NT2/D1 (cell line): ENCODE measurements around the gene ACOXL.

ENCODE experiments used
- DNase-seq: peaks from one replicate; pipeline ENCODE4 v3.0.0-alpha.2; 2011; ENCODE audit warnings: low read depth, low spot score
- H3K27me3 ChIP-seq: 2 replicates; pipeline ENCODE4 v1.6.0; 2011; ENCODE audit warnings: mild to moderate bottlenecking; ENCODE audit not compliant: insufficient read length, insufficient read depth
- H3K36me3 ChIP-seq: 2 replicates; pipeline ENCODE4 v1.6.1; 2011; ENCODE audit warnings: mild to moderate bottlenecking, low read length, mixed read lengths; ENCODE audit not compliant: insufficient read depth, insufficient read length
- H3K4me1 ChIP-seq: 2 replicates; pipeline ENCODE4 v1.5.1; 2011; ENCODE audit not compliant: insufficient read depth, insufficient read length
- H3K4me3 ChIP-seq: 2 replicates; pipeline ENCODE4 v1.5.1; 2011; ENCODE audit warnings: low read depth; ENCODE audit not compliant: insufficient read length
- H3K9ac ChIP-seq: 2 replicates; pipeline ENCODE4 v1.6.0; 2011; ENCODE audit warnings: low read depth; ENCODE audit not compliant: insufficient read length
- H3K9me3 ChIP-seq: 2 replicates; pipeline ENCODE4 v1.5.1; 2011; ENCODE audit warnings: mild to moderate bottlenecking, low read length; ENCODE audit not compliant: insufficient read depth
- SUZ12 ChIP-seq: IDR thresholded peaks from 2 replicates; pipeline ENCODE4 v1.6.1; 2011; ENCODE audit not compliant: insufficient read length, insufficient read depth; ENCODE audit errors: extremely low read depth
- YY1 ChIP-seq: IDR thresholded peaks from 2 replicates; pipeline ENCODE4 v1.6.1; 2011; ENCODE audit not compliant: insufficient read length, insufficient read depth
- ZNF274 ChIP-seq: IDR thresholded peaks from 2 replicates; pipeline ENCODE4 v1.6.1; 2011; ENCODE audit warnings: mild to moderate bottlenecking, low read depth, low read length

The ACOXL gene

GRCh38 chr2:110741491-110741980 lies 9.2 kb downstream of the ACOXL start:
- no peak for TF ChIP-seq YY1
- H3K9me3 ChIP-seq = peaks cover 12% of the 10 kb centered on the region; the same call in 1 of the 2 replicates
- no peaks in the 10 kb centered on the region for H3K27me3 ChIP-seq
- no peak for DNase-seq
- no peak overlapping the region for H3K4me3 ChIP-seq
- H3K36me3 ChIP-seq = no peaks in the 10 kb centered on the region
- peaks cover 6% of the 10 kb centered on the region for H3K4me1 ChIP-seq
- no peak overlapping the region for H3K9ac ChIP-seq

GRCh38 chr2:110742412-110742811 lies 10.0 kb downstream of the ACOXL start:
- no peaks in the 10 kb centered on the region for H3K27me3 ChIP-seq
- DNase-seq = no peak
- H3K4me3 ChIP-seq = no peak overlapping the region
- no peak overlapping the region for H3K9ac ChIP-seq
- peaks cover 8% of the 10 kb centered on the region for H3K4me1 ChIP-seq
- TF ChIP-seq SUZ12 = no peak
- TF ChIP-seq ZNF274 = no peak
- TF ChIP-seq YY1 = no peak
- H3K36me3 ChIP-seq = no peaks in the 10 kb centered on the region
- H3K9me3 ChIP-seq = peaks cover 12% of the 10 kb centered on the region; the same call in 1 of the 2 replicates

- DNase-seq = no peak
- H3K27me3 ChIP-seq = no peaks in the 10 kb centered on the region
- no peak for TF ChIP-seq SUZ12
- no peak for TF ChIP-seq ZNF274
- no peak for TF ChIP-seq YY1
- H3K9ac ChIP-seq = no peak overlapping the region
- H3K4me1 ChIP-seq = peaks cover 5% of the 10 kb centered on the region
- H3K36me3 ChIP-seq = no peaks in the 10 kb centered on the region
- peaks cover 12% of the 10 kb centered on the region; the same call in 1 of the 2 replicates for H3K9me3 ChIP-seq
- no peak overlapping the region for H3K4me3 ChIP-seq
These were observed 11.2 kb downstream of the ACOXL start for GRCh38 chr2:110743600-110743999.

GRCh38 chr2:110744429-110744828 lies 12.1 kb downstream of the ACOXL start:
- H3K4me3 ChIP-seq = no peak overlapping the region
- TF ChIP-seq SUZ12 (no peak), ZNF274 (no peak), YY1 (no peak)
- DNase-seq = no peak
- H3K36me3 ChIP-seq = no peaks in the 10 kb centered on the region
- no peak overlapping the region for H3K9ac ChIP-seq
- H3K27me3 ChIP-seq = no peaks in the 10 kb centered on the region
- peaks cover 12% of the 10 kb centered on the region; the same call in 1 of the 2 replicates for H3K9me3 ChIP-seq
- peaks cover 5% of the 10 kb centered on the region for H3K4me1 ChIP-seq

- Histone ChIP-seq H3K4me1 (peaks cover 5% of the 10 kb centered on the region), H3K36me3 (no peaks in the 10 kb centered on the region), H3K4me3 (no peak overlapping the region), H3K9ac (no peak overlapping the region), H3K9me3 (peaks cover 12% of the 10 kb centered on the region; the same call in 1 of the 2 replicates), H3K27me3 (no peaks in the 10 kb centered on the region)
- no peak for TF ChIP-seq YY1
- no peak for TF ChIP-seq ZNF274
- TF ChIP-seq SUZ12 = no peak
- no peak for DNase-seq
These were observed 12.7 kb downstream of the ACOXL start for GRCh38 chr2:110745048-110745447.

- no peak overlapping the region for H3K4me3 ChIP-seq
- peaks cover 5% of the 10 kb centered on the region for H3K4me1 ChIP-seq
- DNase-seq = no peak
- no peaks in the 10 kb centered on the region for H3K27me3 ChIP-seq
- no peaks in the 10 kb centered on the region for H3K36me3 ChIP-seq
- H3K9me3 ChIP-seq = peaks cover 12% of the 10 kb centered on the region; the same call in 1 of the 2 replicates
- H3K9ac ChIP-seq = no peak overlapping the region
- no peak for TF ChIP-seq SUZ12
- no peak for TF ChIP-seq YY1
- no peak for TF ChIP-seq ZNF274
These were observed 14.5 kb downstream of the ACOXL start for GRCh38 chr2:110746586-110747521.

GRCh38 chr2:110747522-110748488 lies 15.4 kb downstream of the ACOXL start:
- Histone ChIP-seq H3K27me3 (no peaks in the 10 kb centered on the region), H3K9me3 (peaks cover 12% of the 10 kb centered on the region; the same call in 1 of the 2 replicates), H3K36me3 (no peaks in the 10 kb centered on the region), H3K9ac (no peak overlapping the region), H3K4me3 (no peak overlapping the region), H3K4me1 (peaks cover 5% of the 10 kb centered on the region)
- DNase-seq = no peak
- TF ChIP-seq SUZ12 = no peak
- no peak for TF ChIP-seq ZNF274
- TF ChIP-seq YY1 = no peak
